HG02870 (cell line): Measurements from ENCODE around the gene TLL2.

ENCODE experiments used
- ATAC-seq: cut with Tn5 transposase; IDR thresholded peaks from one replicate; pipeline ENCODE4 v1.9.1; 2021; ENCODE audit warnings: mild to moderate bottlenecking, moderate library complexity; ENCODE audit not compliant: unreplicated experiment

The TLL2 gene

GRCh38 chr10:96509017-96509641 lies 4.6 kb downstream of the TLL2 start:
- ATAC-seq: no peak

DNA sequence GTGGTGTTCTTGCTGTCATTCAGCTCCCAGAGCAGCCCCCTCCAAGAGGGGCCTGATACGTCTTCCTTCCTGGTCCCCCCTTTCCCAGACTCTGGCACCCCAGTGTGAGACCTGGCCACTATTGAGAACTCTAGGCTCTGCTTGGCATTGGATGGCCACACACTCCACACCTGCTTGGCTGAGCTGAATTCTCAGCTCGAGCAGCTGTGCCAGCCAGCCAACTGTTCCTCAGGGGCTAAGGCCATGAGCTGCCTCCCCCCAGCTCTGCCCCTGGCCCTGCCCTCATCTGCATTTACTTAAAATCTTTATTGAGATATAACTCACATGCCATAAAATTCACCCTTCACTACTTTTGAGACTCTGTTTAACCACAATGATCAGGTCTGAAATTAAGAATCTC lies 6.7 kb downstream of the TLL2 start:
- no peak for ATAC-seq

- ATAC-seq: peak; percentile 42
Observed at GRCh38 chr10:96505150-96506136, 8.3 kb downstream of the TLL2 start.

DNA sequence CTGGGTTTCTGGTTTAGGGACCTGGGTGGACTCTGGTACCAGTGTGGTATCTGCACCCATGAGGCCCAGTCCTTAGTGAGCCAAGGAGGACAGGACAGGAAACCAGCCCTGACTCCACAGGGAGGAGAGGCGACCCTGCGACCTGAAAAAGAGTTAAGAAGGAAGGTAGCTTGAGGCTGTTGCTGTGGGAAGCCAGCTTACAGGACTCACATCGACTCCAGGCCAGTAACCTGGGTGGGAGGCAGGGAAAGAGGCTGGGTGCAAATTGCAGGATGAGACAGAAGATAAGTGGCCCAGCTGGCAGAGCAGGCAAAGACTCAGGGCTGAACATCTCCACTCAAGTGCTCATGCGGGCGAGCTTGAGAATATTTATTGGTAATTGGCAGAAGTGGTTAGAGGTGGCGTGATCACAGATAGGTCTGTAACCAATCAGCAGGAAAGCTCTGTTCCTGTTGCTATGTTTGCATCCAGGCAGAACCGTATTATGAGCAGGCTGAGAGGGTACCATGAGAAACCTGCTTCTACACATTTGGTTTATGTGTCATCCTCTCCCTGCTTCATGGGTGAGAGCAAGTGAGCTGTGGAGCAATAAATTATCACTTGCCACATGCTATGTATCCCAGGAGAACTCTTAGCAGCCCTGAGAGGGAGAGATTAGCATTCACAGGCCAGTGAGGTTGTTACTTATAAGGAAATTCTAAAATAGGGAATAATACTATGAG lies 11.0 kb downstream of the TLL2 start:
- no peak for ATAC-seq

- no peak for ATAC-seq
Observed at GRCh38 chr10:96501985-96502384, 11.7 kb downstream of the TLL2 start.

GRCh38 chr10:96500519-96500918 lies 13.2 kb downstream of the TLL2 start:
- ATAC-seq: no peak

GRCh38 chr10:96500050-96500449 lies 13.7 kb downstream of the TLL2 start:
- no peak for ATAC-seq

DNA sequence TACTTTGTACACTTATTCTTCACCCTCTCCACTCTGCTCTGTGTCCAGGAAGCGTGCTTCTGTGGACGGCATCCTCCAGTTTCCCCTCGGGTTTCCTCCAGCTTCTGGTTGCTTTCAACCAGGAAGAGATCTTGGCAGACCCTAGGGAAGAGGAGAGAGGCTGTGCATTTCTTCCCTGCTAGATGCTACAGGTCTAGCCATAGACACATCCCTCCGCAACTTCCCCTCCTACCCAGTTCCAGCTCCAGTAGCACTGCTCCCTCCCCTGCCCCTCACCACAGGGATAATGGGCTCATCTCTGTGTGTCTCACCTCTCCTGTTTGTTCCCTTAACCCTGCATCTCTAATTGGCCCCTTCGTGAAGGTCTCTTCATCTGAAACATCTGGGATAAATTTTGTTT lies 16.3 kb downstream of the TLL2 start:
- ATAC-seq: no peak

DNA sequence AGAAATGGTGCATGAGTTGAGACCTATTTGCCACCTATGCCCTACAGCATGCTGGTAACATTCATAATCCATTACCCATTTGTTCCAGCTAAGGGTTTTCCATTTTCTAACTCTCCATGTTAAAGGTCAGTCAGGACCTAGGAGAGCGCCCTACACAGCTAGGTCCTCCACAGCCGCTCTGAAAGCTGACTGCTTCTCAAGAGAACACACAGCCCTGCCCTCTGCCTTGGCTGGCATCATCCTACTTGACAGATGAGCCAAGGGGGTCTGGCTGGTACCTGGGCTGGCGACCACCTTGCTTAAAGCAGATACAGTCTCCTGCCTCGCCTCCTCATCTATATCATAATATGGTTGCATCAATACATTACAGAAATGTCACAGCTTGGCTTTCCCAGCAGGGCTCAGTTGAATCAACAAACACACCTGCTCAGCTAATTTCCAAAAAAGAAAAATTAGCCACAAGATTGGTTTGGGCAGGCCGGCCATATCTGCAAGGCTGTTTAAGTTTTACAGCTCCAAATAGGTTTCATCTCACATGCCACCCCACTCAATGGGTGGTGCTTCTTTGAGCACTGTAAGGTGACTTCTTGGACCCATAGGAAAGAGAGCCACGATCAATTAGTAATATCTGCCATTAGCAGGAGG lies 17.3 kb downstream of the TLL2 start:
- ATAC-seq: no peak

DNA sequence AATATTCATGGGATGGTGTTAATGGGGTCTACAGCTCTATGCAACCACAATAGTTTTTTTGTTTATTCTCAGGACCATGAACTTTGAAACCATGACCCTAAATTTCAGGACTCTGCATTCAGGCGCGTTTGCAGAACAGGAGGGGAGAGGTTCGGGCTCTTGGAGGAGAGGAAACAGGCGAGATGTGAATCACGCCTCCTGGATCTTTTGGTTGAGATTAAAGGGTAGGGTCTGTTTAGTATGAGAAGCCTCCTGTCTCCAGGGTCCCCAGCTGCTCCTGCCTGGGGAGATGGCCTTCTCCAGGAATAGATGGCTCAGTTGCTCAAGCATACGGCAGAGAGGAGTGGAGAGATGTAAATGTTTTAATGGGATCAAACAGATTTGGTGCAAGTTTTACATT lies 18.2 kb downstream of the TLL2 start:
- ATAC-seq: no peak

- no peak for ATAC-seq
Observed at GRCh38 chr10:96494694-96495093, 19.0 kb downstream of the TLL2 start.

GRCh38 chr10:96493871-96494525 lies 19.7 kb downstream of the TLL2 start:
- ATAC-seq: no peak

DNA sequence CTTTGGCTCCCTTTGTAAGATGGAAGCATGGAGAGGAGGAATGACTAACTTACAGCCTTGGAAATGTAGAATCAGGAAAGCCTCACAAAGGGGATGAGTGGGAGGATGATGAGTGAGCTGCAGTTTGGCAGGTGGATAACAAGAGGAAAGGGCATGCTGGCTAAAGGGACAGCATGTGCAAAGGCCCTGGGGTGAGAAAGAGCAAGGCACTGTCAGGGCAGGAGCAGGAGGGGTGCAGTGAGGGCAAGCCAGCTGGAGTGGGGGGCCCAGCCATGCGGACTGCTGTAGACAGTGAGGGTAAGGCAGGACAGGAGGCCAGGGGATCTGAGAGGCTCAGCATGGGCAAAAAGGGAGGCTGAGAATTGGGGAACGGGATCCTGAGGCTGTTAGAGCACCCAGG lies 20.5 kb downstream of the TLL2 start:
- no peak for ATAC-seq

GRCh38 chr10:96491303-96491702 lies 22.4 kb downstream of the TLL2 start:
- ATAC-seq: no peak

DNA sequence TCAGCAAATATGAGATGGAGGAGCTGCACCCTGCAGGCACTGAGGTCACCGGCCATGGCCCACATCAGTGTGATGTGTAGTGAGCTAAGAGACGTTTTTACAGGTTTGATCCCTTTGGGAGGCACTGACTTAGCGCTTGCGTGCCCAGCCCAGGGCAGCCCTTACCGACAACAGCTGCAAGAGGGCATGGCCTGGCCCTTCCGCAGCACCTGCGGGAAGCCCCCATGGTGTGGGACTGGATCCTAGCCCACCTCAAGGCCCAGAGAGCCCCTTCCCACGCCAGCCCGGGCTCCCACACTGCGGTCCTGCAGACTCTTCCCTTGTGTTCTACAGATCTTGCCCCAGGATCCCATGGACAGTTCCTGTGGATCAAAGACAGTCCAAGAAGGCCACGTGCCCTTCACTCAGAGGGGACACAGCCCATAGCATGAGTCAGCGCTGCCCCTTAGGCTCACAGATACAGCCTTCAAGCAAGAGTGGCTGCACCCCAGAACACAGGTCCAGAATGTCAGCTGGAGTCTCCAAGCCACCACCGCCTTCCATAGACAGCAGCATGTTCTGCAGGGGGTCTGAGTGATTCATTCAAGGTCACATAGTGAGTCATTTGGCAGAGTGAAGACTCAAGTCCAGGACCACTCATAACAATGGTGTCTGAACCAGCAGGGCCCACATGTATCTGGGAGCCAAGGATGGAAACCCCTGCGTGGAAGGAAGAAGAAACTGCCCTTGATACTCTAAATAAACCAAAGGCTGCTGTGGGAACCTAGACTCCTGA lies 25.4 kb downstream of the TLL2 start:
- ATAC-seq: no peak

DNA sequence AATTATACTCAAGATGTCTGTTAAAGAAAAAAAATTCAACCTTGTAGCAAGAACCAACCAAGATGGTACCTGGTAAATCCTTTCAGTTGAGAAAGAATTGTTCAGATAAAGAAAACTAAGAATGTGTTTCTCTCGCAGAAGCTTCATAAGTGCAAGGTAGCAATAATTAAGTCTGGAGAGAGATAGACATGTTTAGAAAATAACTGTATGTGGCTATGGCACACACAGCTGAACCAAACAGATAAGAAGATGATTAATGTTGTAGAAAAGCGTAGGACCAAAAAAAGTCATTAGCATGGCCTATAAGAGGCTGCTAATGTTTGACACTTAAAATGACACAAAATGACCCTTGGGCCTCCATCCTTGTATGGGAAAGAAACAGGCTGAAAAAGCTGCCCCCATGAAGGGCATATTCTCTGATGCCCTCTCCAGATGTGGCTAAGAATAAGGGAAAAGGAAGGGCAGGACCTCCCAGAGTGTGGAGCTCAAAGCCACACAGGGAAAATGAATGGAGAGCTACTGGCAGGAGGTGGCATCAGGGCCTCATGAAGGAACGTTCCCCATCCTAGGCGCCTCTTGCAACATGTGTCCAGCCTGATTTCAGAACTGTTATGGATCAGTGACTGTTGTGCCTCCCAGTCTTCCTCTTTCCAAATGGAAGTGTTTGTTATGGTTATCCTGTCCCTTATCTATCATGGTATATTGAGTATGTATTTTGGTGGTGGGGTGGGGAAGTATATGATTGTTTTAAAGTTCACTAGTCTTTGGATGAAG lies 30.7 kb downstream of the TLL2 start:
- ATAC-seq: no peak

DNA sequence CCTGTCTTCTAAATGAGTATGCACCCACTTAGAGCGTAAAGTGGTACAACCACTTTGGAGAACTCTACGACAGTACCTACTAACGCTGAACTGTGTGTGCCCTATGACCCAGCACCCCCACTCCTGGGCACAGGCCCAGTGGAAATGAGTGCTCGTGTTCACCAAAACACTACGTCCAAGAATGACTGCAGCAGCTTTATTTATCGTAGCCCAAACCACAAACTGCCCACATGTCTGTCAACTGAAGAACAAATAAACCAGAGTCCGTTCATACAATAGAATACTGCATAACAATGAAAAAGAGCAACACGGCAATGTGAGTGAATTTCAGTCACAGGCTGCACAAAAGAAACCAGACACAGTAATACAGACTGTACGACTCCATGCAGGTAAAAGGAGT lies 35.4 kb downstream of the TLL2 start:
- ATAC-seq: no peak

GRCh38 chr10:96473866-96474265 lies 39.9 kb downstream of the TLL2 start:
- no peak for ATAC-seq

- ATAC-seq: no peak
Observed at GRCh38 chr10:96470116-96470743, 43.5 kb downstream of the TLL2 start.
